Stimulated activated CD8-positive, alpha-beta memory T cell treated with anti-CD3 and anti-CD28 coated beads, Interleukin-15, amount 100 ng/mL, for 4 hours (primary cell): ENCODE measurements around the gene TAF1B.

Source experiments
- DNase-seq, 2 donors: peaks; one replicate each; pipeline ENCODE4 v3.0.0-alpha.2; 2020; ENCODE audit warnings: low read depth in 2 of 2

Gene TAF1B

GRCh38 chr2:9965119-9965822, 122.0 kb downstream of the TAF1B start:
- DNase-seq, result no peak

DNA sequence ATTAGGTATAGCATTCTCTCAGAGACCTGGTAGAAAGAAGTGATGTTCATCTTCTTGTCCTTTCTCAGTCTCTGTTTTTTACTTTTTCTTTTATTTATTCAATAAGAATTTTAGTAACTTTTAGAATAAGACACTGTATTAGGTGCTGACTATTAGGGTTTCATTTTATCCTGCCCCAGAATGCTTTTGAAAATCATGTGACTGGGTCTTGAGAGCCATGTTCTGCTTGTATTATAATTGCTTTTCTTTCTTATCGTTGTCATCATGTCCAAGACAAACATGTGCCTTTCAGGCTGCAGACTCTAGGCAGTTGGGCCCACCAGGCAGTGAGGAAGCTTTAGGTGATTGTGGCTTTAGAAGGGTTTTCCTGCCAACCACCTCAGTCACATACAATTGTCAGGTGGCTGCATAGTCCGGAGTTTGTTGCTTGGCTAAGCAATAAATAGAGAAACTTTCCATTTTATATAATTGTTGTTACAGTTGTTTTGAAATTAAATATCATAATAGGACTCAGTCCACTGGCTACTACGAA, 123.3 kb downstream of the TAF1B start:
- no peak for DNase-seq

DNA sequence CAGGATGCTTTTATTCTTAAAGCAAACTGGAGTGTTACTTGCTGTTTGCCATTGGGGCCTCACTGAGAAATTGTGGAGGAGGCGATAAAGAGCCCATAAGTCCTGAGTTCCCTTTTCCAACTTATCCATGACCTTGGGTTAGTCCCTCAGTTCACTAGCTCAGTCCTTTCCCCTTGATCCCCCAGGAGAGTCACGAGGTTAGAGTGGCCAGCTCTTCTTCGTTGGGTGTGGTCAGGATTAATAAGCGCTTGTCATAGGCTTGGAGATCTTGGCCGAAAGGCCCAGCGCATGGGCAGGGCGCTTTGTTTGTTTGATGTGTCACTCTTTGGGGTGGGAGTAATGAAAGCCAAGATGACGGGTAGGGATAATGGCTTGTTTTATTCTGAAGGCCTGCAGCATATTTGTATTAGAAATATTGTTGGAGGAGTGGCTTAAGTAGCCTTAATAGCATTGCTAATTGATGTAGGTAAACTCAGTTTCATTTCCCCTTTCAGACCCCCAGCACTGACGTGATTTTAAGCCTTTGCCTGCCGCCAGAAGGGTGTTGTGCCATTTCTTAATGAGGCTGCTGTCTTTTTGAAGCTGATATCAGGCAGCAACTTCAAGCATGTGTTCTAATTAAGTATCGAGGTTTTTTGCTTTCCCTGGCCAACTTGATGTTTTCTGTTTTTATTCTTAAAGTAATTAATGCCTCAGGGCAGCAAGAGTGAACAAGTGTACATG, 123.9 kb downstream of the TAF1B start:
- DNase-seq, result no peak

- DNase-seq, result no peak
Measured at GRCh38 chr2:9968553-9969497, 125.6 kb downstream of the TAF1B start.

DNA sequence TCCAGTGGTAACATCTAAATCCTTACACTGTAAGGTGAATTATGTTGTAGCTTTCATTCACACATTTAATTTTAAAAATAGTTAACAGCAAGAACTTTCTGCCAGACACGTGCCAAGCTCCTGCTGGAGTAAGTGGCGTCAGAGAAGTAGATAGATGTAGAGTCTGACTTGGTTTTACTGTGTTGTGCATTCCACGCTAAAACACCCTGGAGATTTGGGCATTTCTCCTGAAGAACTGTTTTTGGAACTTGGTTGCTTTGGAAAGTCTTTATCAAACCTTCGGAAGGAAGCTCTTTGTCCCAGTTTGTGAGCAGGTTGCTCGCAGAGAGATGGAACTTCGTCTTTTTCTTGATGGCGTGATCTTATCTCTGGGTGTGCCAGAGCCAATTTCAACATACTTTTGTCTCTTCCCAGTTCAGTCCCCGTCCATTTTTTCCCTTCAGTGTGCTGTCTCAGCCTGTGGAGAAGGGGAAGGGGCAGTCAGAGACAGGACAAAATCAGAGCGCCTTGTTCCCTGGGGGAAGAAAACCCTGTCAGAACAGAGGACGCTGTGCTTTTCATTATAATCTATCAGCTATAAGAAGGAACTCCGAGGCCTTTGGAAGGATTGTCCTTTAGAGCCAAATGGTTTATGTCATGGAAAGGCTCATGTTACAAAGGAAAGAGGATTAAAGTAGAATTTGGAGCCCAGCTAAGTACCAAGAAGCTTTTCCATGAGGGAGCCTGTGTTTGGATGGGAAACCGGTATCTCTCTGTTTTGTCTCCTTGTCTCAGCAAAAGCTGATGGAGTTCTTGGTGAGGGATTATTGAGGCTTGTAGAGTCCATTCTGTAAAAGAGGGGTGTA, 127.1 kb downstream of the TAF1B start:
- DNase-seq, result no peak

DNA sequence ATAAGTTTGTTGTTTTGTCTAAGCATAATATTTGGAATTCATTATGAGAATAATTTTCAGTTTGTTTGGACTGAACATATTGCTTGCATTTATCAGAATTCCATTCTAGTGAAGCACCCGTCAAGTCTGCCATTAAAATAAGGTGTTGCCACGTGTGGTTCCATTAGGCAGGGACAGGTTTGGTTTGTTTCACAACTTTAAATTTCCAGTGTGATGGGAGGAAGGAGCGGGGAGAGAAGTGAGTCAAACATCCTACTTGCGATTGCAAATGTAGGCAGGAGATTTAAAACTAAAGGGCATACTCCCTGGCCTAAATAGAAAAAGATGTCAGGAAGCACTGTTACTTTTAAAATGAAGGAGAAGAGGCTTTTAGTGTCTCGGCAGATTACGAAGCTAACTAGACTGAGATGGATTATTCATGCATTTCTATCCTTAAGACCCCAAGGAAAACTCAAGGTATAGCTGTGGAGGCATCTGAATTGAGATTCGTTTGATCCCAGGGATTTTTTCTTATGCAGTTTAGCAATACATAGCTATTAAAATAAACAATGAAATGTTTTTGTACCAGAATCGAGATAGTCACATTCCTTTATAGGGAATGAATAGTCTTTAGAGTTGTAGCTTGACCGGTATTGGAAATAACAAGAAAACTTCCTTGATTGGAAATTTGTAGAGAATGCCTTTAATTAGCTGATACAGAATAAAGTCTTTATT, 128.0 kb downstream of the TAF1B start:
- no peak for DNase-seq

- DNase-seq, result no peak
Measured at GRCh38 chr2:9971890-9972289, 128.6 kb downstream of the TAF1B start.

- DNase-seq, result no peak
Measured at GRCh38 chr2:9972621-9973479, 129.6 kb downstream of the TAF1B start.

DNA sequence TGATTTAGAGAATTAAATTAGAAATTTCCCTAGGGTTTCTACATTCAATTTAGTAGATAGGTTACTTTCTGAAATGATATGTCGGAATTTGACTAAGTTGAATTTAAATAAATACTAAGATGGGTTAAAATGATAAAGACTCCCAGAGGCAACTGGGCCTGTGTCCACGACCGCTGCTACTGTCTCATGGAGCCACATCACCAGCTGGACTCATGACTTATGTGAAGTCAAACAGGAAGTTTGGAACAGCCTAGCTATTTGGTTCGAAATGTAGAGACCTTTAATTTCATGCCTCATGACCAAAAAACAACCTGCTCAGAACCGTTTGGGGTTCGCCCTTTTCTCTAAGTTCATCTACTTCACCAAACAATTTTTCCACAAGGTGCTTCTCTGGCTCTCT, 130.4 kb downstream of the TAF1B start:
- DNase-seq, result no peak

DNA sequence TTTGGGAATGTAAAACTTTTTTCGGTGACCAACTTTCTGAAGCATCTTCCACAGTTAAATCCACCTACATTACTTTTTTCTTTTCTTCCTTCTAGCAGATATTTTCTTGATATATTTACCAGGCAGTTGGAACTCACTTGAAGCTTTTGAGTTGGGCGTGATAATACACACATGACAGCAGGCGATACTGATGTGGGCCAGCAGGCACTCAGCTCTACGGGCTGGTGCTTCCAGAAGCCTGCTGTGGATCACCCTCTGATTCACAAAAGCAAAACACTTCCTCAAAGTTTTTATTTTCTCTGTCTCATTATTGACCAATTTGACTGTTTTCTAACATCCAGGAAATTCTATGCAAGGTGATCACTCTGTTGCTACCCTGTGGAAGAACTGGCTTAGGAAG, 131.1 kb downstream of the TAF1B start:
- DNase-seq, result no peak

DNA sequence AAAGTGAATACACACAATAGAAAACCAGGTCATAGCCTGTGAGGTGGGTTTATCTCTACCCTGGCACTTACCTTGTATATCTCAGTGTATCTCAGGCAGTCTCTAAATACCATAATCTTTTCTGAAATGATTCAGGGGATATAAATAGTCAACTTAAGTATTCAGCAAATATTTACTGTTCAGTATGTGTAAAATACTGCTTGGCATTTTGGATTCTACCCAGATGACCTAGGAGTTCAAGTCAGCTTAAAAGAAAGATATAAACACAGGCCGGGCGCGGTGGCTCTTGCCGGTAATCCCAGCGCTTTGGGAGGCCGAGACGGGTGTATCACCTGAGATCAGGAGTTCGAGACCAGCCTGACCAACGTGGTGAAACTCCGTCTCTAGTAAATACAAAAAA, 132.1 kb downstream of the TAF1B start:
- no peak for DNase-seq

GRCh38 chr2:9975805-9976447, 132.7 kb downstream of the TAF1B start:
- no peak for DNase-seq

- no peak for DNase-seq
Measured at GRCh38 chr2:9979977-9980376, 136.7 kb downstream of the TAF1B start.

GRCh38 chr2:9980520-9980919, 137.2 kb downstream of the TAF1B start:
- DNase-seq, result no peak

- DNase-seq, result no peak
Measured at GRCh38 chr2:9981655-9982054, 138.4 kb downstream of the TAF1B start.

GRCh38 chr2:9982248-9982647, 139.0 kb downstream of the TAF1B start:
- no peak for DNase-seq

GRCh38 chr2:9982891-9983290, 139.6 kb downstream of the TAF1B start:
- DNase-seq, result no peak

DNA sequence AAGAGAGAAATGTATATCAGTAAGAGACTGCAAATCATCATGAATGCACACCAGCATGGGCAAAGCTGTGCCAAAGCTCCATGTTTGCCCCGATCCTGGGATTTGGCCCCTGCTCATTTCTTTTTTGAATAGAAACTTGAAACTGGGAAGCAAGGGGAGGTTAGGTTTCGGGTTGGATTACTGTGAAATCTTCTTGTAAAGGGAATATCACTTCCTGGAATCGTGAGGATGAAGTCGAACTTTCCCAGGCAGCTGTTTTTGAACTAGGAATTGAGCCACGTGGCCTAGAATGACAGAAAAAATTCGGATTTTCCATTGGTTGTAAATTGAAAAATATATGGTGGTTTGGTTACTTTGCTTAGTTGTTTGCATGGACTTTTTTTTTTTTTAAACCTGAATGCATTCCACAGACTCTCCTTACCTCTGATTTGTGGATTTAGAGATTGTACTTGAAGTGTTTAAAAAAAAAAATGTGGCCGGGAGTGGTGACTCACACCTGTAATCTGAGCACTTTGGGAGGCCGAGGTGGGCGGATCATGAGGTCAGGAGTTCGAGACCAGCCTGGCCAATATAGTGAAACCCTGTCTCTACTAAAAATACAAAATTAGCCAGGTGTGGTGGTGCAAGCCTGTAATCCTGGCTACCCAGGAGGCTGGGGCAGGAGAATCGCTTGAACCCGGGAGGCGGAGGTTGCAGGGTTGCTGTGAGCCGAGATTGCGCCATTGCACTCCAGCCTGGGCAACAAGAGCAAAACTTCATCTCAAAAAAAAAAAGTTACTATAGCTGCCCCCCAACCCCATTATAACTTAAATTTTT, 140.3 kb downstream of the TAF1B start:
- DNase-seq, result no peak
